Trophoblast cell (in vitro differentiated cells and primary cell): ENCODE results near the gene INSYN2B.

ENCODE experiments used
- DNase-seq, 2 donors: peaks; one replicate each; pipeline ENCODE4 v3.0.0-alpha.2; 2016
- H2AFZ ChIP-seq: 2 replicates; pipeline ENCODE4 v1.6.1; 2013; ENCODE audit warnings: low read length, moderate library complexity, mild to moderate bottlenecking; ENCODE audit not compliant: insufficient read depth, poor library complexity
- H2AK5ac ChIP-seq: 2 replicates; pipeline ENCODE4 v1.6.1; 2013; ENCODE audit warnings: mild to moderate bottlenecking, low read length
- H2BK120ac ChIP-seq: 2 replicates; pipeline ENCODE4 v1.6.1; 2013; ENCODE audit warnings: low read length, mild to moderate bottlenecking, moderate library complexity; ENCODE audit not compliant: insufficient read depth, poor library complexity
- H2BK12ac ChIP-seq: 2 replicates; pipeline ENCODE4 v1.6.1; 2013; ENCODE audit warnings: mild to moderate bottlenecking, low read length, moderate library complexity
- H2BK5ac ChIP-seq: 2 replicates; pipeline ENCODE4 v1.6.1; 2013; ENCODE audit warnings: low read length, low read depth, moderate library complexity, mild to moderate bottlenecking; ENCODE audit not compliant: poor library complexity
- H3K14ac ChIP-seq: 2 replicates; pipeline ENCODE4 v1.6.1; 2013; ENCODE audit warnings: mild to moderate bottlenecking, low read length
- H3K18ac ChIP-seq: 2 replicates; pipeline ENCODE4 v1.6.1; 2013; ENCODE audit warnings: mild to moderate bottlenecking, low read length
- H3K23ac ChIP-seq: 2 replicates; pipeline ENCODE4 v1.6.1; 2013; ENCODE audit warnings: low read length
- H3K27ac ChIP-seq: 2 replicates; pipeline ENCODE4 v1.5.1; 2013; ENCODE audit warnings: low read depth, mild to moderate bottlenecking, inconsistent platforms, low read length, moderate library complexity
- H3K27me3 ChIP-seq: 2 replicates; pipeline ENCODE4 v1.6.1; 2013; ENCODE audit warnings: inconsistent platforms, mild to moderate bottlenecking, low read length, moderate library complexity; ENCODE audit not compliant: insufficient read depth
- H3K36me3 ChIP-seq, 2 experiments: 1 replicate in 1 of 2; 2 replicates in 1 of 2; pipeline ENCODE4 v1.6.1; 2013; ENCODE audit warnings: low read length in 2 of 2, mild to moderate bottlenecking in 2 of 2, moderate library complexity in 1 of 2; ENCODE audit not compliant: insufficient read depth in 2 of 2, control insufficient read depth in 1 of 2
- H3K4ac ChIP-seq: 2 replicates; pipeline ENCODE4 v1.6.1; 2013; ENCODE audit warnings: low read depth, mild to moderate bottlenecking, low read length, moderate library complexity
- H3K4me1 ChIP-seq, 2 experiments: 1 replicate in 1 of 2; 2 replicates in 1 of 2; pipeline ENCODE4 v1.6.1; 2013; ENCODE audit warnings: low read length in 2 of 2, mild to moderate bottlenecking in 2 of 2, moderate library complexity in 1 of 2; ENCODE audit not compliant: insufficient read depth in 2 of 2, control insufficient read depth in 1 of 2
- H3K4me2 ChIP-seq: 2 replicates; pipeline ENCODE4 v1.6.1; 2013; ENCODE audit warnings: inconsistent platforms, mild to moderate bottlenecking, low read length, moderate library complexity
- H3K4me3 ChIP-seq: 2 replicates; pipeline ENCODE4 v1.5.1; 2013; ENCODE audit warnings: mild to moderate bottlenecking, low read depth, low read length, inconsistent platforms
- H3K79me1 ChIP-seq: one replicate; pipeline ENCODE4 v1.6.1; 2013; ENCODE audit warnings: low read length
- H3K79me2 ChIP-seq: 2 replicates; pipeline ENCODE4 v1.6.1; 2013; ENCODE audit warnings: low read length, mild to moderate bottlenecking; ENCODE audit not compliant: control insufficient read depth, insufficient read depth, poor library complexity
- H3K9ac ChIP-seq: 2 replicates; pipeline ENCODE4 v1.6.1; 2013; ENCODE audit warnings: mild to moderate bottlenecking, low read length
- H3K9me3 ChIP-seq: 2 replicates; pipeline ENCODE4 v1.6.1; 2013; ENCODE audit warnings: low read depth, mild to moderate bottlenecking, control low read depth, inconsistent platforms, low read length; ENCODE audit not compliant: insufficient read depth
- H4K12ac ChIP-seq: 2 replicates; pipeline ENCODE4 v1.6.1; 2013; ENCODE audit warnings: low read depth, mild to moderate bottlenecking, low read length, moderate library complexity
- H4K8ac ChIP-seq: 2 replicates; pipeline ENCODE4 v1.6.1; 2013; ENCODE audit warnings: low read depth, mild to moderate bottlenecking, low read length, moderate library complexity
- H4K91ac ChIP-seq: one replicate; pipeline ENCODE4 v1.6.1; 2013; ENCODE audit warnings: low read depth, mild to moderate bottlenecking, low read length, moderate library complexity
- WGBS: extraction: QIAGEN DNeasy Blood & Tissue Kit; methylation state at CpG from one replicate; pipeline ENCODE4 v1.1.7; 2013; ENCODE audit warnings: missing lambda C conversion rate; ENCODE audit not compliant: insufficient read length, insufficient coverage; ENCODE audit errors: extremely low coverage; 5-methylcytosine and 5-hydroxymethylcytosine counted together

Gene INSYN2B

DNA sequence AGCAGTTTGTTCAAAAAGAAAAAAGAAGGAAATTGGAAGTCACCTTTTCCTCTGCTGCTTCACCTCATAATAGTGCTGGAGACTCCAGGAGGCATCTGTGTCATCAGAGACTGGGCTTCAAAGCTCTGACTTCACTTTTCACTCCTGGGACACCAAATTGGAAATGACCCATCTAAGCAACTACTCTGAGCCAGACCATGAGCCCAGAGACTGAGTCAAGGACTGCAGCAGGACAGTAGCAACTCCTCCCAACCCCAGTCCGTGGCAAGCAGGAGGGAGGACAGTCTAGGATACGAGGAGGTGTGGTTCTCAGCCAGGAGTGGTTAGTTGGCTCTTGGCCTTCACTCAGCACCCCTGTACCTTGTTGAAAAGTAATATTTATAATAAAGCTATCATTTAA is 131.5 kb downstream of the INSYN2B start:
- WGBS: no CpG with 5 or more reads among the region's 2 CpGs

DNA sequence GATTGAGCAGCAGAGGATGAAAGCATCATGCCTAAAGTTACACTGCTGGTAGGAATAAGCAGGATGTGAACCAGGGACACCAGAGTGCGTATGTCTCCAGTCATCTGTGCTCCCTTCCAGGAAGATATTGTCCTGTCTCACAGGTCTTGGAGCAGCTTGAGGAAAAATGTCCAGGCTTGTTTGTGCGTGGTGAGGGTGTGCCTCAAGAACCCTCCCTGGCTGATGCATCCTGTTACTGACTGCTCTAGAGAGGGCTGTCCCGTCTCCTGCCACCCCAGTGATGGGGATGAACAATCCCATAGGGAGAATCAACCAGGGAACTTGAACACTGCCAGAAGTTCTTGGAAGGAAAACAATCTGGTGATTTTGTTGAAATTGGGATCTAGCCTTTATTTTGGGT is 132.0 kb downstream of the INSYN2B start:
- no peak overlapping the region for H3K23ac ChIP-seq
- H4K12ac ChIP-seq: no peak overlapping the region
- no peak for DNase-seq
- no peak overlapping the region for H2AFZ ChIP-seq
- H4K8ac ChIP-seq: no peak overlapping the region
- H3K27ac ChIP-seq: no peak overlapping the region
- H3K27me3 ChIP-seq: no peaks in the 10 kb centered on the region
- H4K91ac ChIP-seq: no peak overlapping the region
- no peak overlapping the region for H3K14ac ChIP-seq
- H2AK5ac ChIP-seq: no peak overlapping the region
- no peaks in the 10 kb centered on the region for H3K36me3 ChIP-seq
- no peak overlapping the region for H3K4me3 ChIP-seq
- H3K79me2 ChIP-seq: no peaks in the 10 kb centered on the region
- no peak overlapping the region for H3K18ac ChIP-seq
- H3K4me1 ChIP-seq: no peaks in the 10 kb centered on the region
- H3K4ac ChIP-seq: no peak overlapping the region
- H3K9ac ChIP-seq: no peak overlapping the region
- no peaks in the 10 kb centered on the region for H3K9me3 ChIP-seq
- no peak overlapping the region for H2BK5ac ChIP-seq
- WGBS: no CpG with 5 or more reads among the region's 3 CpGs
- no peak overlapping the region for H2BK12ac ChIP-seq
- H2BK120ac ChIP-seq: no peak overlapping the region
- H3K79me1 ChIP-seq: no peaks in the 10 kb centered on the region
- no peak overlapping the region for H3K4me2 ChIP-seq

More for the DNA sequence above, 131.5 kb downstream of the INSYN2B start:
- Histone ChIP-seq H4K8ac (no peak overlapping the region), H3K14ac (no peak overlapping the region), H3K27me3 (no peaks in the 10 kb centered on the region), H3K27ac (no peak overlapping the region), H2AK5ac (no peak overlapping the region), H2AFZ (no peak overlapping the region), H2BK5ac (no peak overlapping the region), H3K4me2 (no peak overlapping the region), H2BK120ac (no peak overlapping the region), H4K91ac (no peak overlapping the region), H2BK12ac (no peak overlapping the region), H3K4ac (no peak overlapping the region), H3K4me3 (no peak overlapping the region), H3K4me1 (no peaks in the 10 kb centered on the region), H3K23ac (no peak overlapping the region), H3K79me1 (no peaks in the 10 kb centered on the region), H3K36me3 (no peaks in the 10 kb centered on the region), H4K12ac (no peak overlapping the region), H3K18ac (no peak overlapping the region), H3K9ac (no peak overlapping the region), H3K9me3 (no peaks in the 10 kb centered on the region), H3K79me2 (no peaks in the 10 kb centered on the region)
- no peak for DNase-seq

DNA sequence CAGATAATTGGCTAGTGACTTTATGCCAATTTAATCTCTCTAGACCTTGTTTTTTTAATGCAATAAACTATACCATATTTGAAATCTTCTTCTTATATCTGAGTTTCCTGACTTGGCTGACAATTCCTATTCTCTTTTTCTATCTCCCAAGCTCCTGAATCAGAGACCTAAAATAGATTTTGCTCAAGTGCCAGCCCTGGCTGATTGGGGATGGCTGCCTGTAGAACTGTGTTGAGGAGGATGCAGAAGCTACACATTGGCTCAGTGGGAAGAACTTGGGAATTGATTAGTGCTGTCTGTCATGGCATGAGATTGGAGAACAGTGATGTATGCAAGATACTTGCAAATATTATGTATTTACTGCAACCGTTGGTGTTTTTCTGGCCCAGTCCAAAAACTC is 132.8 kb downstream of the INSYN2B start:
- Histone ChIP-seq H4K12ac (no peak overlapping the region), H4K91ac (no peak overlapping the region), H2AFZ (no peak overlapping the region), H3K27ac (no peak overlapping the region), H3K4me2 (no peak overlapping the region), H4K8ac (no peak overlapping the region), H3K4me3 (no peak overlapping the region), H3K9me3 (no peaks in the 10 kb centered on the region), H2BK5ac (no peak overlapping the region), H2AK5ac (no peak overlapping the region), H3K23ac (no peak overlapping the region), H3K14ac (no peak overlapping the region), H2BK12ac (no peak overlapping the region), H3K36me3 (no peaks in the 10 kb centered on the region), H3K79me2 (no peaks in the 10 kb centered on the region), H3K4ac (no peak overlapping the region), H3K18ac (no peak overlapping the region), H3K27me3 (no peaks in the 10 kb centered on the region), H3K4me1 (no peaks in the 10 kb centered on the region), H2BK120ac (no peak overlapping the region), H3K79me1 (no peaks in the 10 kb centered on the region), H3K9ac (no peak overlapping the region)
- no CpG with 5 or more reads among the region's 1 CpG for WGBS
- DNase-seq: no peak

- H4K8ac ChIP-seq: no peak overlapping the region
- no peak overlapping the region for H2BK12ac ChIP-seq
- no peak overlapping the region for H3K23ac ChIP-seq
- no peaks in the 10 kb centered on the region for H3K79me1 ChIP-seq
- no peak overlapping the region for H3K4ac ChIP-seq
- no peak overlapping the region for H3K18ac ChIP-seq
- H3K79me2 ChIP-seq: no peaks in the 10 kb centered on the region
- no peak overlapping the region for H2BK5ac ChIP-seq
- DNase-seq: peak in 1 of 2 donors; percentile 19
- H3K14ac ChIP-seq: no peak overlapping the region
- no peak overlapping the region for H3K9ac ChIP-seq
- H3K9me3 ChIP-seq: no peaks in the 10 kb centered on the region
- no peaks in the 10 kb centered on the region for H3K4me1 ChIP-seq
- no peak overlapping the region for H3K4me2 ChIP-seq
- no peak overlapping the region for H3K4me3 ChIP-seq
- no peak overlapping the region for H2AFZ ChIP-seq
- H2AK5ac ChIP-seq: no peak overlapping the region
- H4K91ac ChIP-seq: no peak overlapping the region
- H4K12ac ChIP-seq: no peak overlapping the region
- H3K27ac ChIP-seq: no peak overlapping the region
- no peaks in the 10 kb centered on the region for H3K27me3 ChIP-seq
- no peak overlapping the region for H2BK120ac ChIP-seq
- H3K36me3 ChIP-seq: no peaks in the 10 kb centered on the region
Measured at GRCh38 chr5:169842699-169843098, 137.6 kb downstream of the INSYN2B start.
